Dermis blood vessel endothelial cell (primary cell): ENCODE measurements around the gene HPS5. TPM values are rescaled to one million over a fixed set of nuclear protein-coding genes. Genes with fewer than 3 reads are reported as not detected.

ENCODE experiments used
- DNase-seq: peaks from one replicate; pipeline ENCODE4 v3.0.0; 2010
- total RNA-seq: library from RNA; depleted of rRNA; stranded (reverse); fragments of >200 nt; gene quantifications from 2 replicates; pipeline ENCODE4 v1.2.3, GENCODE V29; 2014

The HPS5 gene
- total RNA-seq, 1 donor from 2014 or later = 38.8 TPM

DNA sequence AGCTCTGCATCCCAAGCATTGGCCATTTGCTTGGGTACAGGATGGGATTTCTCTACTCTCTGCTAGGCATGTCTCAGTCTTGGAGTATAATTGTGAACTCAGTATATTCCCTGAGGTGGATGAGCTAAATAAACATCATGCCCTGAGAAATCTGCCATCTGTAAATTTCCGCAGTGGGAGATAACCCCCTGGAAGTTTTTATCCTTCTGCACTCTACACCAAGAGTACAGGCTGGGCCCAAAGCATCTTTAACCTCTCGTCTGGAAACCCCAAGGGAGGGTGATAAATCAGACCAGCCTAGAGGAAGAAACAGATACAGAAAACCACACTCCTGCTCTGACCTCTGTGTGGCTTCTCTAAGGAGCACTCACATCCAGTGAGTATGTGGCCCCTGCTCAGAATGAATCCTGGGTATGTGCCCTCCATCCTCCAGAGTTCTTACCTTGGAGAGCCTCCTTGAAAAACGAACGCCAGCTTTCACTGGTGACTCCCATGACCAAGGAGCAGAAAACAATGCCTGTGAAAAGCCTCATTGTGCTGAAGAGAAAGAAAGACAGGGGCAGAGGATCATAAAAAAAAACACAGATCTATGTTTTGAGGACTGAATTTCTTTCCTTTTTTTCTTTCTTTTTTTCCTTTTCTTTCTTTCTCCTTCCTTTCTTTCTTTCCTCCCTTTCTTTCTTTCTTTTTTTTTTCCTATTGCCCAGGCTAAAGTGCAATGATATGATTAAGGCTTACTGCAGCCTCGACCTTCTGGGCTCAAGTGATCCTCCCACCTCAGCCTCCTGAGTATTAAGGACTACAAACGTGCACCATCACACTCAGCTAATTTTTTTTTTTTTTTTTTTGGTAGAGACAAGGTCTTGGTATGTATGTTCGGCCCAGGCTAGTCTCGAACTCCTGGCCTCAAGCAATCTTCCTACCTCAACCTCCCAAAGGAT, 86.3 kb downstream of the HPS5 start:
- DNase-seq = no peak

DNA sequence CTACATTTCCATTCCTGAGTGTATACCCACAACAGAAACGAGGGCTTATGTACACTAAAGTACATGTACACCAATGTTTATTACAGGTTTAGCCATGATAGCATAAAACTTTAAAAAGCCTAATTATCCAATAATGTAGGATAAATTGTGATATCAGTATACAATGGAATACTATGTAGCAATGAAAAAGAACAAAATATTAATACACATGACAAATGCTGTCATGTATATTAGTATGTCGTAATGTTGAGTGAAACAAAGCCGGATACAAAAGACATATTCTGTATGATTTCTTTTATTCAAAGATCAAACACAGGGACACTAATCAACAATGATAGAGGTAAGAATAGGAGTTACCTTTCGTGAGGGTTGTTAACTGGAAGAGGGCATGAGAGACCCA, 88.0 kb downstream of the HPS5 start:
- no peak for DNase-seq

- DNase-seq = no peak
Observed at GRCh38 chr11:18230859-18231258, 91.1 kb downstream of the HPS5 start.

DNA sequence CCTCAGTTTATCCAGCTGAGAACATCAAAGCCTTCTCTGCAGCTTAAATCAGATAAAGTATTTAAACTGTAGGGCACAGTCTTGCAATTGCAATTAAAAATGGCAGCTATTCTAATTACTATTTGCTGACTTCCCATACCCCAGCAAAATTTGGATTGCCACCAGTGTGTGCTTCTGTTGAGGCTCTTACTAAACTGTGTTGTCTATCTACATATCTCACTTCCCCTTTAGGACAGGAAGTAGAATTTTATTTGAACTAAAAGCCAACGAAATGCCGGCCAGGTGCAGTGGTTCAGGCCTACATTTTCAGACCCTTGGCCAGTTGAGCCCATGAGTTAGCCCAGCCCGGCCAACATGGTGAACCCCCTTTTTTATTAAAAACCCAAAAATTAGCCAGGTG, 92.4 kb downstream of the HPS5 start:
- DNase-seq = no peak

Other genes with a start within 250 kb of the HPS5 start
- gene SAAL1, start 216.1 kb downstream of the HPS5 start, total RNA-seq = 18.0 and 24.7 TPM in 2 replicates
- gene MRGPRX3, start 189.6 kb downstream of the HPS5 start, total RNA-seq = not detected in 2 replicates
- 0.19 and 0.51 TPM in 2 replicates for gene MRGPRX4, start 149.3 kb downstream of the HPS5 start, total RNA-seq
- not detected in 2 replicates for gene SAA4, start 85.3 kb downstream of the HPS5 start, total RNA-seq
- gene SAA2, start 73.5 kb downstream of the HPS5 start, total RNA-seq = 0.70 and 2.0 TPM in 2 replicates
- gene SAA1, start 55.9 kb downstream of the HPS5 start, total RNA-seq = 0.98 and 3.1 TPM in 2 replicates
- 66.9 and 77.4 TPM in 2 replicates for gene GTF2H1, start 427 bp upstream of the HPS5 start, total RNA-seq
- gene LDHA, start 72.4 kb upstream of the HPS5 start, total RNA-seq = 281 and 549 TPM in 2 replicates
- gene LDHC, start 90.2 kb upstream of the HPS5 start, total RNA-seq = 0.34 TPM in 1 of 2 replicates, not detected in the other
- not detected in 2 replicates for gene LDHAL6A, start 133.7 kb upstream of the HPS5 start, total RNA-seq
- 45.3 and 68.2 TPM in 2 replicates for gene TSG101, start 204.8 kb upstream of the HPS5 start, total RNA-seq